GM21576 (cell line): Measurements from ENCODE around the gene AMBP.

Source experiments
- ATAC-seq: cut with Tn5 transposase; IDR thresholded peaks from one replicate; pipeline ENCODE4 v1.9.1; 2021; ENCODE audit warnings: mild to moderate bottlenecking, moderate library complexity; ENCODE audit not compliant: unreplicated experiment

The AMBP gene

GRCh38 chr9:114112778-114113584 lies 34.9 kb upstream of the AMBP start:
- ATAC-seq: no peak

- no peak for ATAC-seq
These were observed 34.2 kb upstream of the AMBP start for GRCh38 chr9:114112325-114112724.

GRCh38 chr9:114110180-114110579 lies 32.1 kb upstream of the AMBP start:
- no peak for ATAC-seq

GRCh38 chr9:114109124-114109523 lies 31.0 kb upstream of the AMBP start:
- ATAC-seq: no peak

- ATAC-seq: peak; percentile 50
These were observed 30.1 kb upstream of the AMBP start for GRCh38 chr9:114108016-114108833.

- ATAC-seq: no peak
These were observed 29.3 kb upstream of the AMBP start for GRCh38 chr9:114107286-114108001.

GRCh38 chr9:114105236-114105635 lies 27.1 kb upstream of the AMBP start:
- no peak for ATAC-seq

- ATAC-seq: no peak
These were observed 24.4 kb upstream of the AMBP start for GRCh38 chr9:114102484-114102883.

GRCh38 chr9:114100536-114100935 lies 22.4 kb upstream of the AMBP start:
- no peak for ATAC-seq

- no peak for ATAC-seq
These were observed 21.7 kb upstream of the AMBP start for GRCh38 chr9:114099669-114100270.

GRCh38 chr9:114098936-114099668 lies 21.0 kb upstream of the AMBP start, which contains the start of gene KIF12:
KIF12 (minus strand) TSS chr9:114099292; CDS start chr9:114099276, 16 bp downstream.
- no peak for ATAC-seq

GRCh38 chr9:114098021-114098935 lies 20.2 kb upstream of the AMBP start:
- ATAC-seq: no peak

- no peak for ATAC-seq
These were observed 19.5 kb upstream of the AMBP start for GRCh38 chr9:114097613-114098020.

- ATAC-seq: no peak
These were observed 18.9 kb upstream of the AMBP start for GRCh38 chr9:114096866-114097612.

GRCh38 chr9:114096041-114096511 lies 18.0 kb upstream of the AMBP start:
- no peak for ATAC-seq

- no peak for ATAC-seq
These were observed 16.9 kb upstream of the AMBP start for GRCh38 chr9:114094971-114095370.

- no peak for ATAC-seq
These were observed 15.8 kb upstream of the AMBP start for GRCh38 chr9:114093761-114094505.

GRCh38 chr9:114093031-114093471 lies 15.0 kb upstream of the AMBP start:
- ATAC-seq: no peak
